ENCODE results near the gene PSEN1.
"Not testable (repeated sequence)": the region's sequence is repeated elsewhere in the genome, so short reads cannot be mapped to it uniquely, and the experiment has no call there.

PSEN1 gene

DNA sequence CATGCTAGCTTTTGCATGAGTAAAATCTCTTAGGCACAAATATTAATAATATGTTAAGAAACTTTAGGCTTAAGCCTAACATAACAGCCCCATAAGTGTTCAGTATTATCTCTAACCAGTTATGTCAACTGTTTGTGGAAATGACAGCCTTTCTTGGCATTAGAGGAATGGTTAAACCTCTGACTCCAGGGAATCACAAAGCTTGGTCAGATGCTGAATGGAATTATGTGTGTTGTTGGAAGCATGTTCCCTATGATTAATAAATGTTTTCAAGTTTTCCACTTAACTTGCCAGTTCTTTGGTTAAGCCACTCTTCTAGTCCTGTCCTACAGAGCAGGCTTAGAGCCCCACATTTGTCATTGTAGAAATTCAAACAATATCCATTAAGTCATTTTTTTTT lies 17.0 kb downstream of the PSEN1 start:
- FAIRE-seq: no peak
- no peak for DNase-seq (ENCODE audit: extremely low spot score, insufficient read length, low read depth)

DNA sequence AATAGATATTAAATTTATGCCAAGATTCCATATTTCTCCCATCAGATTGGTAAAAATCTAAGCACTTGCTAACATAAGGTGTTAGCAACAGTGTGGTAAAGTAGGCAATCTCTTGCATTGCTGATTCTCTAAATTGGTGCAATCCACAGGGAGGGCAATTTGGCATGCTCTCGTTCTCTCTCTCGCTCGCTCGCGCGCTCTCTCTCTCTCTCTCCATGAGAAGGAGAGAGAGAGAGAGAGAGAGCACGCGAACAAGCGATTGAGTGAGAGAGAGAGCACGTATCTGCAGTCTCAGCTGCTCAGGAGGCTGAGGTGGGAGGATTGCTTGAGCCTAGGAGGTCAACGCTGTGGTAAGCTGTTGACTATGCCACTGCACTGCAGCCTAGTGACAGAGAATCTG lies 25.9 kb downstream of the PSEN1 start:
- FAIRE-seq: no peak

DNA sequence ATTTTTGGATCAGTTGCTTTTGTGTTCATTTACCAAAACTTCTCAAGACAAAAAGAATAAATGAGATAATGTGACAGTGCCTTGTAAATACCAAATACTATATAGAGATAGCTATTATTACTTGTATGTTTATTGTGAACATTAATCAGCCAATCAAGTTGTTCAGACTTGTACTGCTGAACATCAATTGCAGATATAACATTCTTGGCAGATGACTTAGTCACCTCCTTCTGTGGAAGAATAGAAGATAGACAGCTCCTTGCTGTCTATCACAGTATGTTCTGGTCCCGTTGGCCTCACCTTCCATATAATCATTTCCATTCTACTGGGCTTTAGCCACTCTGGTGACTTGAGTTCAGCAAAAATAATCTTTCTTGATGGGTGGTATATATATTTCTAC lies 30.1 kb downstream of the PSEN1 start:
- DNase-seq (ENCODE audit: extremely low spot score, insufficient read length, low read depth) (no peak), FAIRE-seq (no peak)

More for the DNA sequence above, 25.9 kb downstream of the PSEN1 start:
- DNase-seq (ENCODE audit: extremely low spot score, insufficient read length, low read depth): no peak

DNA sequence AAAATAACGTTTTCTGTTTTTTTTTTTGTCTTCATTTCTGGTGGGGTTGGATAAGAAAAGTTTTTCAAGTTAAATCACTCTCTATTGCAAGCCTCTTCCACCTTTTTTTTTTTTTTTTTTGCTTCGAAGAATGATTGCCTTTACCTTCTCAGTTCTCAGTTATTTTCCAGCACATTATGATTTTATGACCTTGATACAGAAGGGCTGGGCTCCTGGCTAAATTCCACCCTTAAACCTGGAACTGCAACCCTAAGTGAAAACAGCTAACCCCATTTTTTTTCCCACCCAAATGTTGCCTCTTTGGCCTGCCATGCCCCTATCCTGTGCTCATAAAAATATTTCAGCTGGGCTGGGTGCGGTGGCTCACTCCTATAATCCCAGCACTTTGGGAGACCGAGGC lies 31.4 kb downstream of the PSEN1 start:
- no peak for FAIRE-seq
- no peak for DNase-seq (ENCODE audit: extremely low spot score, insufficient read length, low read depth)

DNA sequence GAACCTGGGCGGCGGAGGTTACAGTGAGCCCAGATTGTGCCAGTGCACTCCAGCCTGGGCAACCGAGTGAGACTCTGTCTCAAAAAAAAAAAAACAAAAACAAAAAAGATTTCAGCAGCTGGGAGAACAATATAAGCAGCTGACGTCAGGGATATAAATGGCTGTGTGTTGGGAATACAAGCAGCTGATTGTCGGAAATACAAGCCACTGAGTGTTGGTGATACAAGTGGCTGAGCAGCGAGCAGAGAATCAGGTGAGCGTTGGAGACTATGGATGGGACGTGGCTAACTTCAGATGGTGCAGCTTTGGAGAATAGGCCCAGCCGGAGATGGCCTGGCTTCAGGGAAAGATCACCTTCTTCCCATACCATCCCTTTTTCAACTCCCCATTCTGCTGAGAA lies 32.0 kb downstream of the PSEN1 start:
- FAIRE-seq (no peak), DNase-seq (ENCODE audit: extremely low spot score, insufficient read length, low read depth) (no peak)

DNA sequence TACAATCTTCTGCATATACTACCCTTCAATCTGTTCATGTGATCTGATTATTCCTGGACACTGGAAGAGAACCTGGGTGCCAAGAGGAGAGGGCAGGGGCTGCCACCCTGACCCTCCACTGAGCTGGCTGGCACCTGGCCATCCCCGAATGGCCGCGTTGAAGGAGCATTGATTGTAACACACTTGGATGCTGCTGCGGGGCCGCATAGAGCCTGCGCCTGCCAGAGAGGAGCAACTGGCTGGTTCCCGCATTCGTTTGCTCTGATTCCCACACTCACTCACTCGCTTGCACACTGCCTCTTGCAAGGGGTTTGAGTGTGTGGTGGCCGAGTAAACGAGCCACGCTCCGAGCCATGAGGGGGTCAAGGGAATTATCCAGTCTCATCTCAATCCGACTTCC lies 32.4 kb downstream of the PSEN1 start:
- DNase-seq (ENCODE audit: extremely low spot score, insufficient read length, low read depth) (no peak), FAIRE-seq (no peak)

DNA sequence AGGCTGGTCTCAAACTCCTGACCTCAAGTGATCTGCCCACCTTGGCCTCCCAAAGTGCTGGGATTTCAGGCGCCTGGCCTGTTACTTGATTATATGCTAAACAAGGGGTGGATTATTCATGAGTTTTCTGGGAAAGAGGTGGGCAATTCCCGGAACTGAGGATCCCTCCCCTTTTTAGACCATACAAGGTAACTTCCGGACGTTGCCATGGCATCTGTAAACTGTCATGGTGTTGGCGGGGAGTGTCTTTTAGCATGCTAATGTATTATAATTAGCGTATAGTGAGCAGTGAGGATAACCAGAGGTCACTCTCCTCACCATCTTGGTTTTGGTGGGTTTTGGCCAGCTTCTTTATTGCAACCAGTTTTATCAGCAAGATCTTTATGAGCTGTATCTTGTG lies 33.5 kb downstream of the PSEN1 start:
- DNase-seq (ENCODE audit: extremely low spot score, insufficient read length, low read depth); FAIRE-seq: not testable (repeated sequence)

DNA sequence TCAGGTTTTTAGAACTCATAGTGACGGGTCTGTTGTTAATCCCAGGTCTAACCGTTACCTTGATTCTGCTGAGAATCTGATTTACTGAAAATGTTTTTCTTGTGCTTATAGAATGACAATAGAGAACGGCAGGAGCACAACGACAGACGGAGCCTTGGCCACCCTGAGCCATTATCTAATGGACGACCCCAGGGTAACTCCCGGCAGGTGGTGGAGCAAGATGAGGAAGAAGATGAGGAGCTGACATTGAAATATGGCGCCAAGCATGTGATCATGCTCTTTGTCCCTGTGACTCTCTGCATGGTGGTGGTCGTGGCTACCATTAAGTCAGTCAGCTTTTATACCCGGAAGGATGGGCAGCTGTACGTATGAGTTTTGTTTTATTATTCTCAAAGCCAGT lies 34.4 kb downstream of the PSEN1 start:
- DNase-seq (ENCODE audit: extremely low spot score, insufficient read length, low read depth) (no peak), FAIRE-seq (no peak)

DNA sequence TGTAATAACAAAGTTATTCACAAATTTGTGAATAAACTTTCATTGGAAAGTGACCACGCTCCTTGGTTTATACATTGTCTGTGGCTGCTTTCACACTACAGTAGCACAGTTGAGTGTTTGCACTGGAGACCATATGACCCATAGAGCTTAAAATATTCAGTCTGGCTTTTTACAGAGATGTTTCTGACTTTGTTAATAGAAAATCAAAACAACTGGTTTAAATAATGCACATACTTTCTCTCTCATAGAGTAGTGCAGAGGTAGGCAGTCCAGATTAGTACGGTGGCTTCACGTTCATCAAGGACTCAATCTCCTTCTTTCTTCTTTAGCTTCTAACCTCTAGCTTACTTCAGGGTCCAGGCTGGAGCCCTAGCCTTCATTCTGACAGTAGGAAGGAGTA lies 36.2 kb downstream of the PSEN1 start:
- FAIRE-seq (no peak), DNase-seq (ENCODE audit: extremely low spot score, insufficient read length, low read depth) (no peak)

DNA sequence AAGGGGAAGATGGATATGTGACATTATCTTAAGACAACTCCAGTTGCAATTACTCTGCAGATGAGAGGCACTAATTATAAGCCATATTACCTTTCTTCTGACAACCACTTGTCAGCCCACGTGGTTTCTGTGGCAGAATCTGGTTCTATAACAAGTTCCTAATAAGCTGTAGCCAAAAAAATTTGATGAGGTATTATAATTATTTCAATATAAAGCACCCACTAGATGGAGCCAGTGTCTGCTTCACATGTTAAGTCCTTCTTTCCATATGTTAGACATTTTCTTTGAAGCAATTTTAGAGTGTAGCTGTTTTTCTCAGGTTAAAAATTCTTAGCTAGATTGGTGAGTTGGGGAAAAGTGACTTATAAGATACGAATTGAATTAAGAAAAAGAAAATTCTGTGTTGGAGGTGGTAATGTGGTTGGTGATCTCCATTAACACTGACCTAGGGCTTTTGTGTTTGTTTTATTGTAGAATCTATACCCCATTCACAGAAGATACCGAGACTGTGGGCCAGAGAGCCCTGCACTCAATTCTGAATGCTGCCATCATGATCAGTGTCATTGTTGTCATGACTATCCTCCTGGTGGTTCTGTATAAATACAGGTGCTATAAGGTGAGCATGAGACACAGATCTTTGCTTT lies 36.9 kb downstream of the PSEN1 start:
- FAIRE-seq (peak; percentile 67), DNase-seq (ENCODE audit: extremely low spot score, insufficient read length, low read depth) (no peak)

DNA sequence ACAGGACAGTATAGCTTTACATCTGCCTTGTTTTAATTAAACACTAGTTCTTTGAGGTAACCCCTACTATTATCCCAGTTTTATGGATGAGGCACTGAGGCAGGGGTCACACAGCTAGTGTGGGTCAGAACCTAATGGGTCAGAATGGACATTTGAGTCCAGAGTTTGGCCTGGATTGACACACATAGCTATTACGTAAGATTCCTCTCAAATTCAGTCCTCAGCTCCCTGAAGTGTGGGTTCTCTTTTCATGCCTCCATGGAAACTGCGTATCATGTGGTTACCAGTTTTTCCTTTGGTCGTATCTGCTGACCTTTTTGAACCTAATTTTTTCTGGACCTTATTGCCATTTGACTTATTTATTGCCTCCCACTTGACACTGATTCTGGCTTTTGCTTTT lies 40.4 kb downstream of the PSEN1 start:
- DNase-seq (ENCODE audit: extremely low spot score, insufficient read length, low read depth) (no peak), FAIRE-seq (no peak)

DNA sequence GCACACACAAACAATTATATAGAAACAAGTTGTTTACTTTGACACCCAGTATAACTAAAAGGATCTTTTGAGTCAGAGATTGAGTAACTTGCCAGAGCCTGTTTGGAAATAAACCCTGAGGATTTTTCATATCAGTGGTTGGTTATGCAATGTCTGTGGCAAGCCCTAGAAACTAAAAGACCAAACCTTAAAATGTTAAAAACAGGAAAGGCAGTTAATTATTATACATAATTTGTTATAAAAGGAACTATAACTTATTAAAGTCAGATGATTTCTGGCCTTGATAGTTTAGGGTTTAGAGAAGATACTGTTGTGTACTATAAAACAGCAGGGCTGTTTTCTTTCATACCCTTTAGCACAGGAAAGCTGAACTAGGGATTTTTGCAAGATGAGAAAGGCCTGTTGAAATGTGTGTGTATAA lies 44.1 kb downstream of the PSEN1 start:
- no peak for DNase-seq (ENCODE audit: extremely low spot score, insufficient read length, low read depth)

DNA sequence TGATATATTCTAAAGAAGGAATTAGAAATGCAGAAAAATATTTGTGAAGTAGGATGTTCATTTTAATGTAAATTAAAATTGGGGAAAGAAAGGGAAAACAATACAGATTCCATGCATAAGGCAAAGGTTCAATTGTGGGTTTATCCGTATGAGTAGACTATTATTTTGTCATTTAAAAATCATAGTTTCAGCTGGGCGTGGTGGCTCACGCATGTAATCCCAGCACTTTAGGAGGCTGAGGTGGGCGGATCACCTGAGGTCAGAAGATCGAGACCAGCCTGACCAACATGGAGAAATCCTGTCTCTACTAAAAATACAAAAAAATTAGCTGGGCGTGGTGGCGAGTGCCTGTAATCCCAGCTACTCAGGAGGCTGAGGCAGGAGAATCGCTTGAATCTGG lies 44.7 kb downstream of the PSEN1 start:
- not testable (repeated sequence) for DNase-seq (ENCODE audit: extremely low spot score, insufficient read length, low read depth); FAIRE-seq

More for the DNA sequence above, 44.1 kb downstream of the PSEN1 start:
- no peak for FAIRE-seq

DNA sequence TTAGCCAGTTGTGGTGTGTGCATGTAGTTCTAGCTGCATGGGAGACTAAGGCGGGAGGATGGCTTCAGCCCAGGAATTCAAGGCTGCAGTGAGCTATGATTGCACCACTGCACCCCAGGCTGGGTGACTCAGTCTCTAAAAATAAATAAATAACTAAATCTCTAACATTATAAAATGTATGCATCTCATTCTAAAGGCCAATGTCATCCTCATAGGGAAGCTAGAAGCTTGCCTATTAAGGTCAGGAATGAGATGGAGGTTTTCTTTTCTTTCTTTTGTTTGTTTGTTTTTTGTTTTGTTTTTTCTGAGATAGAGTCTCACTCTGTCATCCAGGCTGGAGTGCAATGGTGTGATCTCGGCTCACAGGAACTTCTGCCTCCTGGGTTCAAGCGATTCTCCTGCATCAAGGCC lies 52.2 kb downstream of the PSEN1 start:
- DNase-seq (ENCODE audit: extremely low spot score, insufficient read length, low read depth): no peak
- no peak for FAIRE-seq

DNA sequence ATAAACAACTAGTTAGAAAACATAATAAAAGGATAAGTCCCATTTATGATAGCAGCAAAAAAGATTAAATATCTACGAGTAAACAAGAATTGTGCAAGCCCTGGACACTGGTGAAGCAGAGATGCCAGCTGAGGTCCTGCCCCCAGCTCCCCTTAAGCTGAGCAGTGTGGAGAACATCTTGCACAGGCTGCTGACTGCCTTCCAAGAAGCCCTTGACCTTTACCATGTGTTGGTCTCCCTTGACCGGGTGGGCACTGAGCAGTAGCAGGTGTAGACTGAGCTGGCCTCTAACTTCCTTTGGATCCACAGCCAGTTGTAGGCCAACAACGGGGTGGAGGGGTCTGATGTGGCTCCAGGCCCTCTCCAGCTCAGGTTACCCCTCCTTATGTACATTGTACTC lies 53.3 kb downstream of the PSEN1 start:
- FAIRE-seq: no peak
- no peak for DNase-seq (ENCODE audit: extremely low spot score, insufficient read length, low read depth)

DNA sequence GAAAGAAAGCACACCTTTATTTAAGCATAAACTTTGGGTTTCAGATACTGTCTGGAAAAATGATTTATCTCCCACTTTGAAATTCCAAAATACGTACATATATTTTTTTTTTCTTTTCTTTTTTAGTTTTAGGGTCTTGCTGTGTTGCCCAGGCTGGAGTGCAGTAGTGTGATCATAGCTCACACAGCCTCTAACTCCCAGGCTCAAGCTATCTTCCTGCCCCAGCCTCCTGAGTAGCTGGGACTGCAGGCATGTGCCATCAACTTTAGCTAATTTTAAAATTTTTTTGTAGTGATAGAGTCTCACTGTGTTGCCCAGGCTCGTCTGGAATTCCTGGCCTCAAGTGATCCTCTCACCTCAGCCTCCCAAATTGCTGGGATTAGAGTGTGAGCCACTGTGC lies 55.1 kb downstream of the PSEN1 start:
- FAIRE-seq: no peak
- no peak for DNase-seq (ENCODE audit: extremely low spot score, insufficient read length, low read depth)

DNA sequence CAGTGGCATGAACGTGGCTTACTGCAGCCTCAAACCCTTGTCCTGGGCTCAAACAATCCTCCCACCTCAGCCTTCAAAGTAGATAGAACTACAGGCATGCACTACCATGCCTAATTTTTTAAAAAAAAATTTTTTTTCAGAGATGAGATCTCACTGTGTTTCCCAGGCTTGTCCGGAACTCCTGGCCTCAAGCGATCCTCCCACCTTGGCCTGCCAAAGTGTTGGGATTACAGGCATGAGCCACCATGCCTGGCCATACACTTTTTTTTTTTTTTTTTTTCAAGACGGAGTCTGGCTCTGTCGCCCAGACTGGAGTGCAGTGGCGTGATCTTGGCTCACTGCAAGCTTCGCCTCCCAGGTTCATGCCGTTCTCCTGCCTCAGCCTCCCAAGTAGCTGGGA lies 58.0 kb downstream of the PSEN1 start:
- DNase-seq (ENCODE audit: extremely low spot score, insufficient read length, low read depth); FAIRE-seq: not testable (repeated sequence)

DNA sequence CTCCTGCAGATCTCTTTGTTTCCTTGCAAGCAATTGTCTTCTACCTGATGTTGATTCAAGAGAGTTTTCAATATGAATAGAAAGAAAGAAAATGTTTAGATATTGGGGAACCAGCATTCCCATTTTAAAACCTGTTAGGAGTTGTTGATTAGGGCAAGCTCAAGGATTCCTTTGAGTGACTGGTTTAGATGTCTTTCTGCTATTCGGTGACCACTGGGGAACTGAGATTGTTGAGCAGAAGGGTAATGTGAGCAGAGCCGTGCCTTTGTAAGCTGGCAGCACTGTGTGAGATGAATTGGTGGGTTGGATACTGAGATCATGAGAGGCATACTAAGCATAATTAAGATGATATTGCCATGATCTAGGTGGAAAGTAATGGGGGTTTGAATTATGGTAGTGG lies 61.9 kb downstream of the PSEN1 start:
- no peak for DNase-seq (ENCODE audit: extremely low spot score, insufficient read length, low read depth)
- no peak for FAIRE-seq

DNA sequence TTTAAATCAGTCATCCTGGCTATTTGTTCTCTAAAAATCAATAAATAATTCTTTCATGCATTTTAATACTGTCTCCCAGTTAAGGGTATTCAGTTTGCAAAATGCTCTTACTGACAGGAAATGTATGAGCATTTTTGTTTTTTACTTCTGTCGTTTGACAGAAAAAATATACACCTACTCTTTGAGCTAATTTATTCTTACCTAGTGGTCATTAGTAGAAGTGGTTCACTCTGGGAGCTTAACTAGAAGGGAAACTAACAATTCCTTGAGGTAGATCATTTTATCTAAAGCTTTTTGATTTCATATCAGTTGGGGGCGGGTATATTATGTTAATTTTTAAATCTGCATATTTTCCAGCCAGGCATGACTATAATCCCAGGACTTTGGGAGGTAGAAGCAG lies 67.2 kb downstream of the PSEN1 start:
- DNase-seq (ENCODE audit: extremely low spot score, insufficient read length, low read depth): no peak
- FAIRE-seq: no peak

DNA sequence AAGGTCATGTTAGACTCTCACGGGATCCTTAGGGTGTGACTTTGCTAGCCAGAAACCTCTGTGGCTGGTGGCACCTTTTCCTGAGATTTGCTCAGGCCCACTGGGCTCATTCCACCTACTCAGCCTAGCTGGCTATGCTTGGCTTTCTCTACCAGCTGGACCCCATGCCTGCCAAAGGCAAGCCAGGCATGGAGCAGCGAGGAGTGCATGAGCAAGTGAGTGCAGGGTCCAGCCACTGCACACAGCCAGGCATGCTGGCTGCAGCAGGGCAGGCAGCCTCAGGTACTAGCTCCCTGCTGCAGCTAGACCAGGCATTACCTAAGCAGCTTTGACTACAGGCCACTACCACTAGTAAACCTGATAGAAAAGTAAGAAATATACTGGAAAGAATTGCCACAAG lies 71.3 kb downstream of the PSEN1 start:
- FAIRE-seq: no peak

DNA sequence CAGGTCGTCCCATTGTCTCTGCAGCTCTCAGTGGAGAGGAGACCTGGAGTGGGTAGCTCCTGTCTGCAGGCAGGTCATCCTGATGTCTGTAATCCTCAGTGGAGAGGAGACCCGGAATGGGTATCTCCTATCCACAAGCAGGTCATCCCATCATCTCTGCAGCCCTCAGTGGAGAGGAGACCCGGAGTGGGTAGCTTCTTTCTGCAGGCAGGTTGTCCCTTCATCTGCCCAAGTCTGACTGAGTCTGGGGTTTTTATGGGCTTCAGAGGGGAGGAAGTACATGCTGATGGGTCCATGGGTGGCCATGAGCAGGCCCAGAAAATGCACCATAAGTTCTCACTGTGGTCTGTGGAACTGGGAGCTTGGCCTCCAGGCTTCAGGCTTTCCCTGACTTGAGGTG lies 72.1 kb downstream of the PSEN1 start:
- FAIRE-seq: no peak
- no peak for DNase-seq (ENCODE audit: extremely low spot score, insufficient read length, low read depth)

More for the DNA sequence above, 71.3 kb downstream of the PSEN1 start:
- no peak for DNase-seq (ENCODE audit: extremely low spot score, insufficient read length, low read depth)

DNA sequence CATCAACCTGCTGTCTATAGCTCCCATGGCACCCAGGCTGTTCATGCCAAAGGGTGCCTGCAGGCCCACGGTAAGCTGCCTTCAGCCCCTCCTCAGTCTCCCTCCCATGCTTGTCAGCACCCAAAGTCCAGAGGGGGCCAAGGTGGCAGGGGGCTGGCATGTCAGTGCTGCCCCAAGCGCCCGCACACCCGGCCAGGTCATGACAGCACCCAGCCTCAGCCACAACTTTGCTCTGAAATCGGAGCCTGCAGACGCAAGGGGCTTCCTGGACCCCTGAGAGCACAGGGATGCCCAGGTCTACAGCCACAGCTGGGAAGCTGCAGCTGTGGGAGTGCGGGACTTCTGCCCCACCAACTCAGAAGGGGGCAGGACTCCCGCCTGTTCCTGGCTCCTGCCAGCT lies 72.5 kb downstream of the PSEN1 start:
- FAIRE-seq: no peak

More for the DNA sequence above, 72.5 kb downstream of the PSEN1 start:
- DNase-seq (ENCODE audit: extremely low spot score, insufficient read length, low read depth): no peak
